Calu3 (cell line): Measurements from ENCODE around the gene MR1. TPM values are rescaled to one million over a fixed set of nuclear protein-coding genes. Genes with fewer than 3 reads are reported as not detected.

Experiments
- BruUV-seq: library from RNA; stranded (reverse); fragments of 400-500 nt; replicated peaks from 2 replicates; lab custom pipeline; 2021; lab: Mats Ljungman, UMichigan
- CTCF ChIA-PET: fragments of 300-600 bp; sonication (Branson Sonifier 250); formaldehyde crosslinking; loops from one replicate; lab custom pipeline; 2022; ENCODE audit warnings: antibody characterized with exemption; lab: Charles Lee
- DNase-seq: peaks from one replicate; pipeline ENCODE4 v3.0.0; 2022
- H3K27ac Mint-ChIP-seq: one replicate; pipeline ENCODE4 v1.8.0; 2022; ENCODE audit warnings: mixed read lengths; ENCODE audit not compliant: unreplicated experiment
- H3K27me3 Mint-ChIP-seq: one replicate; pipeline ENCODE4 v1.8.0; 2022; ENCODE audit warnings: mixed read lengths; ENCODE audit not compliant: unreplicated experiment
- H3K36me3 Mint-ChIP-seq: one replicate; pipeline ENCODE4 v1.8.0; 2022; ENCODE audit warnings: mild to moderate bottlenecking, moderate library complexity, mixed read lengths; ENCODE audit not compliant: insufficient read depth, unreplicated experiment
- H3K4me1 Mint-ChIP-seq: one replicate; pipeline ENCODE4 v1.8.0; 2022; ENCODE audit warnings: mild to moderate bottlenecking, low read depth, mixed read lengths; ENCODE audit not compliant: unreplicated experiment
- H3K4me3 Mint-ChIP-seq: one replicate; pipeline ENCODE4 v1.8.0; 2022; ENCODE audit warnings: mild to moderate bottlenecking, low read depth, moderate library complexity, mixed read lengths; ENCODE audit not compliant: unreplicated experiment
- H3K9me3 Mint-ChIP-seq: one replicate; pipeline ENCODE4 v1.8.0; 2022; ENCODE audit warnings: low read depth, mixed read lengths; ENCODE audit not compliant: unreplicated experiment
- intact Hi-C: fragments of 100-400 bp; cut with micrococcal nuclease; formaldehyde crosslinking; loops from one replicate; pipeline ENCODE4 v1.10.0; 2022; ENCODE audit not compliant: unreplicated experiment
- total RNA-seq: library from RNA; stranded (reverse); gene quantifications from 2 replicates; pipeline ENCODE4 v1.2.3, GENCODE V29; 2022
- TF ChIP-seq, protein P1 (sequence below): fragments of 200-600 bp; IDR thresholded peaks from one replicate; pipeline ENCODE4 v1.8.0; 2022; ENCODE audit warnings: antibody characterized with exemption; ENCODE audit not compliant: unreplicated experiment

Gene MR1
- total RNA-seq, 1 experiment from 2014 or later: 10.0 TPM

DNA sequence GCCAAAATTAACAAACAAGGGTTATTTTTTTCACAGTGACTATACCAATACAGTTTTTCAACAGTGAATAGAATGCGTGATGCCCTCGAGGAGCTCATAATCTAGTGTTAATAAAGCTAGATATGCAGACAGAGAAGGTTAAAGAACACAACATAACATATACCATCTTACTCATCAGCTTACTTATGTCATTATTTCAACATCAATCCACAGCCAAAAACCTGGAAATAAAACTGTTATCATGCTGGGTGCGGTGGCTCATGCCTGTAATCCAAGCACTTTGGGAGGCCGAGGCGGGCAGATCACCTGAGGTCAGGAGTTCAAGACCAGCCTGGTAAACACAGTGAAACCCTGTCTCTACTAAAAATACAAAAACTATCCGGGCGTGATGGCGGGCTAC is 17.2 kb upstream of the MR1 start:
- BruUV-seq: no TSS peak
- peaks cover 20% of the 10 kb centered on the region for H3K4me1 Mint-ChIP-seq
- no peak overlapping the region for H3K4me3 Mint-ChIP-seq
- no peak overlapping the region for H3K27ac Mint-ChIP-seq
- H3K27me3 Mint-ChIP-seq: no peaks in the 10 kb centered on the region
- TF ChIP-seq, protein P1, sequence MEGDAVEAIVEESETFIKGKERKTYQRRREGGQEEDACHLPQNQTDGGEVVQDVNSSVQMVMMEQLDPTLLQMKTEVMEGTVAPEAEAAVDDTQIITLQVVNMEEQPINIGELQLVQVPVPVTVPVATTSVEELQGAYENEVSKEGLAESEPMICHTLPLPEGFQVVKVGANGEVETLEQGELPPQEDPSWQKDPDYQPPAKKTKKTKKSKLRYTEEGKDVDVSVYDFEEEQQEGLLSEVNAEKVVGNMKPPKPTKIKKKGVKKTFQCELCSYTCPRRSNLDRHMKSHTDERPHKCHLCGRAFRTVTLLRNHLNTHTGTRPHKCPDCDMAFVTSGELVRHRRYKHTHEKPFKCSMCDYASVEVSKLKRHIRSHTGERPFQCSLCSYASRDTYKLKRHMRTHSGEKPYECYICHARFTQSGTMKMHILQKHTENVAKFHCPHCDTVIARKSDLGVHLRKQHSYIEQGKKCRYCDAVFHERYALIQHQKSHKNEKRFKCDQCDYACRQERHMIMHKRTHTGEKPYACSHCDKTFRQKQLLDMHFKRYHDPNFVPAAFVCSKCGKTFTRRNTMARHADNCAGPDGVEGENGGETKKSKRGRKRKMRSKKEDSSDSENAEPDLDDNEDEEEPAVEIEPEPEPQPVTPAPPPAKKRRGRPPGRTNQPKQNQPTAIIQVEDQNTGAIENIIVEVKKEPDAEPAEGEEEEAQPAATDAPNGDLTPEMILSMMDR: no peak
- no peaks in the 10 kb centered on the region for H3K9me3 Mint-ChIP-seq
- intact Hi-C loops: no loop called here
- CTCF ChIA-PET: interaction anchor here (0.5 to 0.6 kb wide), 2 partner anchors 43 to 69 kb away, joined by 3 to 4 read pairs; no protein-coding TSS in a partner anchor
- no peak for DNase-seq
- H3K36me3 Mint-ChIP-seq: peaks cover 4% of the 10 kb centered on the region

- TF ChIP-seq, protein P1: no peak
- no peak for DNase-seq
- TSS peak; percentile 8 for BruUV-seq
- H3K9me3 Mint-ChIP-seq: no peaks in the 10 kb centered on the region
- H3K4me1 Mint-ChIP-seq: peaks cover 28% of the 10 kb centered on the region
- H3K36me3 Mint-ChIP-seq: peaks cover 26% of the 10 kb centered on the region
- no peak overlapping the region for H3K27ac Mint-ChIP-seq
- peaks cover 14% of the 10 kb centered on the region for H3K27me3 Mint-ChIP-seq
- intact Hi-C loops: no loop called here
- no peak overlapping the region for H3K4me3 Mint-ChIP-seq
- CTCF ChIA-PET: interaction anchor here (0.7 to 1.0 kb wide), 2 partner anchors 14 to 96 kb away, joined by 3 to 4 read pairs; partner anchors contain the start of gene MR1
These were observed 14.7 kb upstream of the MR1 start for GRCh38 chr1:181018901-181019681.

GRCh38 chr1:181021159-181021558 is 12.6 kb upstream of the MR1 start:
- Mint-ChIP-seq H3K4me3 (peak overlapping the region; percentile 92), H3K27me3 (peaks cover 35% of the 10 kb centered on the region), H3K9me3 (no peaks in the 10 kb centered on the region), H3K4me1 (peaks cover 28% of the 10 kb centered on the region), H3K27ac (peak overlapping the region; percentile 100), H3K36me3 (peaks cover 26% of the 10 kb centered on the region)
- BruUV-seq: no TSS peak
- intact Hi-C loops: loop anchor here (5.0 kb wide), 1 partner anchor 121 kb away; no protein-coding TSS in a partner anchor
- TF ChIP-seq, protein P1: no peak
- no peak for DNase-seq
- CTCF ChIA-PET: interaction anchor here (0.6 to 1.7 kb wide), 4 partner anchors 13 to 439 kb away, joined by 3 to 5 read pairs (median 4); no protein-coding TSS in a partner anchor

GRCh38 chr1:181021811-181022434 is 11.9 kb upstream of the MR1 start:
- Mint-ChIP-seq H3K9me3 (no peaks in the 10 kb centered on the region), H3K4me1 (peaks cover 28% of the 10 kb centered on the region), H3K27me3 (peaks cover 37% of the 10 kb centered on the region), H3K4me3 (peak overlapping the region; percentile 92), H3K27ac (peak overlapping the region; percentile 100), H3K36me3 (peaks cover 26% of the 10 kb centered on the region)
- intact Hi-C loops: loop anchor here (5.0 kb wide), 1 partner anchor 120 kb away; no protein-coding TSS in a partner anchor
- CTCF ChIA-PET: interaction anchor here (0.6 to 1.7 kb wide), 9 partner anchors 11 to 440 kb away, joined by 3 to 5 read pairs (median 4); partner anchors contain the start of gene XPR1
- TF ChIP-seq, protein P1: no peak
- BruUV-seq: no TSS peak
- peak; percentile 60 for DNase-seq
